Esophagus squamous epithelium (tissue), 4 donors: ENCODE measurements around the gene ORC1.

ENCODE experiments used
- CTCF ChIP-seq, 6 experiments: fragments of 450-650 bp in 4 of 6; fragments of 200-600 bp in 2 of 6; sonication (generic) in 2 of 6; IDR thresholded peaks; one replicate each; pipeline ENCODE4 v1.5.1; 2016 to 2019; ENCODE audit warnings: antibody characterized with exemption in 6 of 6, mild to moderate bottlenecking in 4 of 6, moderate library complexity in 4 of 6
- POLR2A ChIP-seq, 4 donors: fragments of 450-650 bp; IDR thresholded peaks; one replicate each; pipeline ENCODE4 v1.6.1; 2017; ENCODE audit warnings: antibody characterized with exemption in 4 of 4, mild to moderate bottlenecking in 4 of 4, moderate library complexity in 3 of 4

- TF ChIP-seq CTCF (IDR thresholded peaks at IDR 0.05) (no peak), POLR2A (IDR thresholded peaks at IDR 0.05) (no peak)
Observed at GRCh38 chr1:52424231-52424636, 20.0 kb upstream of the ORC1 start.
